Thoracic aorta (tissue), 2 donors: ENCODE results near the gene HCFC2. TPM values are rescaled to one million over a fixed set of nuclear protein-coding genes. Genes with fewer than 3 reads are reported as not detected.
A peak's percentile ranks its signal among the peaks of the same experiment; 100 is the strongest.

ENCODE experiments used
- ATAC-seq: fragments of 150-250 bp; one replicate; pipeline ENCODE4 v1.8.0; 2017; ENCODE audit warnings: low read depth; ENCODE audit not compliant: insufficient number of reproducible peaks, low FRiP score
- DNase-seq: peaks from one replicate; pipeline ENCODE4 v3.0.0-alpha.2; 2020; ENCODE audit warnings: low spot score
- H3K27ac ChIP-seq, 2 donors: fragments of 200-600 bp; sonication (generic); 1 replicate in 1 of 2; 2 replicates in 1 of 2; pipeline ENCODE4 v1.5.1; 2016; ENCODE audit warnings: mild to moderate bottlenecking in 2 of 2, moderate library complexity in 2 of 2
- H3K27me3 ChIP-seq: fragments of 200-600 bp; sonication (generic); replicated peaks from 2 replicates; pipeline ENCODE4 v1.6.0; 2016; ENCODE audit warnings: mild to moderate bottlenecking; ENCODE audit not compliant: insufficient read depth
- H3K36me3 ChIP-seq: fragments of 200-600 bp; sonication (generic); one replicate; pipeline ENCODE4 v1.5.1; 2016
- H3K4me1 ChIP-seq, 2 donors: fragments of 200-600 bp; sonication (generic); 1 replicate in 1 of 2; 2 replicates in 1 of 2; pipeline versions ENCODE4 v1.5.1 to v1.6.0; 2016; ENCODE audit warnings: low read depth in 2 of 2, mild to moderate bottlenecking in 1 of 2; ENCODE audit not compliant: control insufficient read depth in 1 of 2
- H3K4me3 ChIP-seq: fragments of 200-600 bp; sonication (generic); 2 replicates; pipeline ENCODE4 v1.5.1; 2016; ENCODE audit warnings: mild to moderate bottlenecking
- H3K9me3 ChIP-seq: fragments of 200-600 bp; sonication (generic); 2 replicates; pipeline ENCODE4 v1.5.1; 2016
- total RNA-seq, 2 donors: library from RNA; depleted of rRNA; stranded (reverse); fragments of >200 nt; gene quantifications; one replicate each; pipeline versions ENCODE4 v1.1.0 to v1.2.3, GENCODE V29; 2016
- TF ChIP-seq, protein P1 (sequence below): fragments of 200-600 bp; sonication (generic); IDR thresholded peaks from one replicate; pipeline ENCODE4 v1.5.1; 2019; ENCODE audit warnings: antibody characterized with exemption

Gene HCFC2
- total RNA-seq, 2 donors from 2014 or later, result 24.1 to 28.6 TPM

DNA sequence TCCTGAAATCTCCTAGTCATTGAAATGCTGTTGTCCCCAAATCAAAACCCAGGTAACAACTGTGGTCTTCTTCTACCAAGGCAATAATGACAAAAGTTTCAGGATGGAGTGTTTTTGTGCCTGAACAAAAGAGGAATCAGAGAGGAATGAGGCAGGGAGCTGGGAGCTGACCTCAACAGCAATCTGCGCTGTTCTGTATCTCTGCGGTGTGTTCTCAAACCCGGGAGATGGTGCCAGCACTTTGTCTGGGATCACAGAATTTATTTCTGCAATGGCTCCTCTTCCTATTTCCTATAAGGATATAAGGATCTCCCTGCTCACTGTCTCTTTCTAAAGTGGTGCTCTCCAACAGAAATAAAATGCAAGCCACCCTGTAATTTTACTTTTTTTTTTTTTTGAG, 13.9 kb upstream of the HCFC2 start:
- no peaks in the 10 kb centered on the region for H3K36me3 ChIP-seq
- H3K27me3 ChIP-seq, result no peaks in the 10 kb centered on the region
- H3K4me3 ChIP-seq, result peak overlapping the region; percentile 76
- H3K27ac ChIP-seq, result peak overlapping the region; percentile 75 to 77
- ATAC-seq, result no peak
- TF ChIP-seq, protein P1, sequence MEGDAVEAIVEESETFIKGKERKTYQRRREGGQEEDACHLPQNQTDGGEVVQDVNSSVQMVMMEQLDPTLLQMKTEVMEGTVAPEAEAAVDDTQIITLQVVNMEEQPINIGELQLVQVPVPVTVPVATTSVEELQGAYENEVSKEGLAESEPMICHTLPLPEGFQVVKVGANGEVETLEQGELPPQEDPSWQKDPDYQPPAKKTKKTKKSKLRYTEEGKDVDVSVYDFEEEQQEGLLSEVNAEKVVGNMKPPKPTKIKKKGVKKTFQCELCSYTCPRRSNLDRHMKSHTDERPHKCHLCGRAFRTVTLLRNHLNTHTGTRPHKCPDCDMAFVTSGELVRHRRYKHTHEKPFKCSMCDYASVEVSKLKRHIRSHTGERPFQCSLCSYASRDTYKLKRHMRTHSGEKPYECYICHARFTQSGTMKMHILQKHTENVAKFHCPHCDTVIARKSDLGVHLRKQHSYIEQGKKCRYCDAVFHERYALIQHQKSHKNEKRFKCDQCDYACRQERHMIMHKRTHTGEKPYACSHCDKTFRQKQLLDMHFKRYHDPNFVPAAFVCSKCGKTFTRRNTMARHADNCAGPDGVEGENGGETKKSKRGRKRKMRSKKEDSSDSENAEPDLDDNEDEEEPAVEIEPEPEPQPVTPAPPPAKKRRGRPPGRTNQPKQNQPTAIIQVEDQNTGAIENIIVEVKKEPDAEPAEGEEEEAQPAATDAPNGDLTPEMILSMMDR, result no peak
- H3K9me3 ChIP-seq, result no peaks in the 10 kb centered on the region
- no peak for DNase-seq
- H3K4me1 ChIP-seq, result peaks cover 19 to 50% of the 10 kb centered on the region in 2 donors

DNA sequence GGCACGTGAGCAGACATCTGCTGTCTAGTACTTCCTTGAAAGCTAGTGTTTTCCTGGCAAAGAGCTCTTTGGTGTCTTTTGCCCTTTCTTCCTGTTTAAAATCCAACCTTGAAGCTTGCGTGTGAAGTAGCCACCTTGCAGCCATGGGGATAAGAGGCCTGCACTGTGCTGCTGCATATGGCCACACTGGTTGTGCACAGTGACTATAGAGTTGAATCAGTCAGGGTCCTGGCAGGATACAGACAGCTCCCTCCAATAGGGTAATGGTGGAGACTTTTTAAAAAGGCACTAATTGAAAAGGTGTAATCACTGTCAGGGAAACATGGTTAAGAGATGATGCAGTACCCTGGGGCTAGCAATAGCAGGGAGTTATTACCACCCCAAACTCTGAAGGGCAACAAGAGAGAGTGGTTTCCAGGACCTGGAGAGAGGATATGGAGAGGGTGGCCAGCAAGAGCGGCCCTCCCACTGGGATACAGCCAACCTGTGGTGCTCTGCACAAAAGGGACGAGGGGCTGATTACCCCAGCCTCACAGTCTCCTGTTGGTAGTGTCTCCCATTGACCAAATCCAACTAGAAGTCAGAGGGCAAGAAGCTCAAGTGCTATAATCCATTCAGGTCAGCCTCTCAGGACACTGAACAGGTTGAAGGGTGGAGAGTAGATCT, 9.5 kb upstream of the HCFC2 start:
- Histone ChIP-seq H3K9me3 (no peaks in the 10 kb centered on the region), H3K4me1 (peaks cover 3 to 23% of the 10 kb centered on the region in 2 donors), H3K4me3 (no peak overlapping the region), H3K36me3 (no peaks in the 10 kb centered on the region), H3K27me3 (no peaks in the 10 kb centered on the region), H3K27ac (no peak overlapping the region)
- TF ChIP-seq, protein P1, result no peak
- DNase-seq (no peak), ATAC-seq (no peak)

DNA sequence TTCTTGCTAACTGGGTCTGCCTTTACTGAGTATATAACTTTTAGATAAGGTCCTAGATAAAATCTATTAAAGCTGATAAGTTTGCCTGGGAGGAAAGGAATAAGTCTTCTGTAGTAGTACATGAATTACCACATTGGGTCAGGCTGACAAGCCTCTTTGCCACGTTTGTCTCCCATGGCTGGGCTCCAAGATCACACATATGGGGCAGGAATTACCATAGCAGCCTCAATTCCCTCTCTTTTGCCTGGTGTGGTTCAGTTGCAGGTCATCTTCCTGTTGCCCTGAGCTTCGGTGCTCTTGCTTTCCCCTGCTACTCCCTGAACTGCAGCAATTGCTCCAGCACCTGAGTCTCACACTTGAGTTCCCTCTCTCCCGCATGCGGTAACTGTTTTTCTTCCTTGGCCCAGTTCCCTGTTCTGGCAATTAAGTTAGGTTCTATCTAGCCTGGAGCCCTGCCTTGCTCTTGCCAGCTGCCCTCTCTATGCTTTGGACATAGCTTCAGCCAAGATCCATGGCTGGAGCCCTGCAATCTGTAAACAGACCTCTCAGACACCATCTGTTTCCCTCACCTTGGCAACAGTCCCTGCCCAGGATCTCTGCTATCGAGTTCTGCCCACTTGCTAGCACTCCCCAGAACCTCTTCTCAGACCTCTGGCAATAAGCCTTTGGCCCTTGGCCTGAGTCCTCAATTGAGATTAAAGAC, 8.5 kb upstream of the HCFC2 start:
- H3K27ac ChIP-seq, result no peak overlapping the region
- TF ChIP-seq, protein P1, result no peak
- no peaks in the 10 kb centered on the region for H3K36me3 ChIP-seq
- H3K9me3 ChIP-seq, result no peaks in the 10 kb centered on the region
- no peak for DNase-seq
- no peak for ATAC-seq
- H3K27me3 ChIP-seq, result no peaks in the 10 kb centered on the region
- no peak overlapping the region for H3K4me3 ChIP-seq
- H3K4me1 ChIP-seq, result peaks cover 2 to 15% of the 10 kb centered on the region in 2 donors

DNA sequence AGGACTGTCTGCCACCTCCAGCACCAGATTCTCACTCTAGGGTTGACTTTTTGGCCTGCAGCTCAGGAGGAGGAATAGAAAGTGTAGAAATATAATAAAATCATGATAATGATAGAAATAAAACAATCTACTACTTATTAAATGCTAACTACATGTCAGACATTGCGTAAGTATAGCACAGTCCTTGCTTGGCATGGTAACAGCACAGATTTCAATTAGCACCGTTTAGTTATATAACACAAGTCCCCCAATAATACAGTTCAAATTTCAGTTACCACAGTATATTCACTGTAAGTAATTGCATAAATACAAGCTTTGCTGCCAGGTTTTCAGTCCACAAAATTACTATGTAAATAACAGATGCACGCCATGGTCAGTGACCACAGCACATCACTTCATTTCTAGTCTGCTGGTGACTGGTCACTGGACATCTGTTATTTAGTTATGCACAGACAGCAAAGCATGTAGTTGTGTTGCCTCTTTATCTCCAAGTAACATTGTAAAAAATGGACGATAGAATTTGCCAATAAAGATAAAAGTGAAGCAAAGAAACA, 7.8 kb upstream of the HCFC2 start:
- DNase-seq, result no peak
- H3K4me3 ChIP-seq, result no peak overlapping the region
- TF ChIP-seq, protein P1, result no peak
- no peak for ATAC-seq
- H3K27ac ChIP-seq, result no peak overlapping the region
- H3K4me1 ChIP-seq, result peaks cover 0 to 13% of the 10 kb centered on the region in 2 donors
- H3K27me3 ChIP-seq, result no peaks in the 10 kb centered on the region
- H3K36me3 ChIP-seq, result no peaks in the 10 kb centered on the region
- H3K9me3 ChIP-seq, result no peaks in the 10 kb centered on the region

DNA sequence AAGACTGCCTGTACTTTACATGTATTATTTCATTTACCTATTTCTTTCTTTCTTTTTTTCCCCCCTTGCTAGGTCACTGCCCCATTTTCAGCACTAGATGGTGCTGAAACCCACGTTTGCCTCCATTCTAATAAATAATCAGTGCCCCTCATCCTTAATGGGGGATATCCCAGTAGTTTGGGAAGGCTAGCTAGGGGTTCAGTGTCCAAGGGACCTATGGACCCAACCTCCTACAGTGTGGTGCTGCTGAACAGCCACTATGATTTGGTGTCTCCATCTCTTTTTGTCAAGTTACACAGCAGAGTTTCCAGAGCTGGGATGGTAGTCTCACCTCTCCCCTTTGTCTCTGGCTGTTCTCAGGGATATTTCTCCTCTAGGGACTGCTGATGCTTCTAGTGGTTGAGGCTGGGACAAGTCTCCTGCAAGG, 6.5 kb upstream of the HCFC2 start:
- Histone ChIP-seq H3K27ac (no peak overlapping the region), H3K27me3 (no peaks in the 10 kb centered on the region), H3K36me3 (no peaks in the 10 kb centered on the region), H3K9me3 (no peaks in the 10 kb centered on the region), H3K4me3 (no peak overlapping the region), H3K4me1 (peaks cover 0 to 13% of the 10 kb centered on the region in 2 donors)
- TF ChIP-seq, protein P1, result peak; percentile 51
- ATAC-seq, result no peak
- no peak for DNase-seq
